HG03097 (cell line): Measurements from ENCODE around the gene MGMT.

Experiments
- ATAC-seq: cut with Tn5 transposase; IDR thresholded peaks from one replicate; pipeline ENCODE4 v1.9.1; 2021; ENCODE audit not compliant: unreplicated experiment, low FRiP score

Gene MGMT

GRCh38 chr10:129615381-129615780, 148.3 kb downstream of the MGMT start:
- no peak for ATAC-seq

GRCh38 chr10:129615921-129616525, 149.0 kb downstream of the MGMT start:
- no peak for ATAC-seq

- no peak for ATAC-seq
These were observed 150.7 kb downstream of the MGMT start for GRCh38 chr10:129617768-129618167.

- ATAC-seq = no peak
These were observed 154.0 kb downstream of the MGMT start for GRCh38 chr10:129621062-129621461.

GRCh38 chr10:129621693-129622092, 154.7 kb downstream of the MGMT start:
- no peak for ATAC-seq

GRCh38 chr10:129622291-129622690, 155.2 kb downstream of the MGMT start:
- ATAC-seq = no peak

GRCh38 chr10:129622736-129623135, 155.7 kb downstream of the MGMT start:
- ATAC-seq = no peak

GRCh38 chr10:129624526-129624925, 157.5 kb downstream of the MGMT start:
- ATAC-seq = no peak

- no peak for ATAC-seq
These were observed 159.3 kb downstream of the MGMT start for GRCh38 chr10:129626309-129626708.

GRCh38 chr10:129626796-129627435, 159.9 kb downstream of the MGMT start:
- no peak for ATAC-seq

GRCh38 chr10:129627442-129627841, 160.4 kb downstream of the MGMT start:
- no peak for ATAC-seq

GRCh38 chr10:129628823-129629222, 161.8 kb downstream of the MGMT start:
- ATAC-seq = no peak

GRCh38 chr10:129629911-129630310, 162.9 kb downstream of the MGMT start:
- no peak for ATAC-seq

GRCh38 chr10:129631006-129631405, 164.0 kb downstream of the MGMT start:
- no peak for ATAC-seq

GRCh38 chr10:129631870-129632623, 165.0 kb downstream of the MGMT start:
- no peak for ATAC-seq

GRCh38 chr10:129637010-129637409, 170.0 kb downstream of the MGMT start:
- ATAC-seq = no peak

- no peak for ATAC-seq
These were observed 170.8 kb downstream of the MGMT start for GRCh38 chr10:129637846-129638245.

GRCh38 chr10:129641351-129641750, 174.3 kb downstream of the MGMT start:
- no peak for ATAC-seq

- ATAC-seq = no peak
These were observed 174.9 kb downstream of the MGMT start for GRCh38 chr10:129641982-129642381.

- ATAC-seq = no peak
These were observed 175.4 kb downstream of the MGMT start for GRCh38 chr10:129642427-129642826.

- ATAC-seq = no peak
These were observed 176.2 kb downstream of the MGMT start for GRCh38 chr10:129643266-129643665.

GRCh38 chr10:129645487-129645886, 178.4 kb downstream of the MGMT start:
- no peak for ATAC-seq
